K562 (cell line): ENCODE measurements around the gene EHBP1L1. TPM values are rescaled to one million over a fixed set of nuclear protein-coding genes. Genes with fewer than 3 reads are reported as not detected.

Experiments used
- ATAC-seq: fragments of 200-7000 bp; cut with Tn5 transposase; 3 replicates; pipeline ENCODE4 v1.9.1; 2020; ENCODE audit warnings: moderate library complexity
- BruUV-seq: library from RNA; stranded (reverse); fragments of 400-500 nt; replicated peaks from 2 replicates; lab custom pipeline; 2021; lab: Mats Ljungman, UMichigan
- CTCF ChIA-PET: fragments of 300-600 bp; formaldehyde crosslinking; extraction: SDS; loops from one replicate; lab custom pipeline; 2021; ENCODE audit warnings: low intra/inter-chr PET ratio; lab: Yijun Ruan, JAX
- POLR2A ChIA-PET: fragments of 300-600, 350-650 bp; sonication (Branson Sonifier 250); formaldehyde crosslinking; extraction: SDS; loops from one replicate; lab custom pipeline; 2021; ENCODE audit warnings: antibody characterized with exemption, inconsistent platforms; lab: Yijun Ruan, JAX
- DNase-seq, 4 experiments: peaks; one replicate each; pipeline versions ENCODE4 v3.0.0 to v3.0.0-alpha.2; 2011 to 2018; ENCODE audit warnings: low spot score in 3 of 4, mixed read lengths in 3 of 4; ENCODE audit errors: extremely low read depth in 1 of 4
- FAIRE-seq: peaks from 2 replicates; lab custom pipeline; 2011; peaks lifted over from hg19 to GRCh38; lab: Jason Lieb, UNC
- H2AFZ ChIP-seq: 2 replicates; pipeline ENCODE4 v1.6.0; 2011; ENCODE audit warnings: low read depth, low read length, control low read depth, inconsistent platforms
- H3K27ac ChIP-seq: fragments of 200-600 bp; 3 replicates; pipeline ENCODE4 v1.8.0; 2011; ENCODE audit warnings: low read depth, mild to moderate bottlenecking, control low read depth, inconsistent platforms, low read length, moderate library complexity, mixed read lengths; ENCODE audit errors: extremely low read depth
- H3K27me3 ChIP-seq, 2 experiments: fragments of 300-600 bp in 1 of 2; 2 replicates in 1 of 2; 3 replicates in 1 of 2; pipeline versions ENCODE4 v1.6.0 to v1.8.0; 2011; ENCODE audit warnings: inconsistent platforms in 2 of 2, low read length in 2 of 2, mild to moderate bottlenecking in 1 of 2, mixed read lengths in 1 of 2, moderate library complexity in 1 of 2; ENCODE audit not compliant: control insufficient read depth in 2 of 2, insufficient read depth in 2 of 2
- H3K36me3 ChIP-seq: fragments of 300-600 bp; 3 replicates; pipeline ENCODE4 v1.8.0; 2011; ENCODE audit warnings: mild to moderate bottlenecking, low read length, inconsistent platforms; ENCODE audit not compliant: control insufficient read depth, insufficient read depth
- H3K4me1 ChIP-seq, 2 experiments: fragments of 200-600 bp in 1 of 2; replicated peaks in 1 of 2; 2 replicates in 1 of 2; 3 replicates in 1 of 2; pipeline versions ENCODE4 v1.5.1 to v1.8.0; 2011; ENCODE audit warnings: inconsistent platforms in 2 of 2, low read length in 2 of 2, mild to moderate bottlenecking in 1 of 2, mixed read lengths in 1 of 2, moderate library complexity in 1 of 2; ENCODE audit not compliant: control insufficient read depth in 2 of 2, insufficient read depth in 2 of 2
- H3K4me2 ChIP-seq: 2 replicates; pipeline ENCODE4 v1.6.1; 2011; ENCODE audit warnings: low read length, control low read depth, inconsistent platforms, mixed read lengths; ENCODE audit not compliant: insufficient read depth
- H3K4me3 ChIP-seq: fragments of 200-600 bp; sonication (generic), shearing (Covaris generic); 2 replicates; pipeline ENCODE4 v1.5.1; 2016; ENCODE audit warnings: control low read depth, inconsistent platforms
- H3K79me2 ChIP-seq: fragments of 200-600 bp; 3 replicates; pipeline ENCODE4 v1.8.0; 2011; ENCODE audit warnings: low read length, inconsistent platforms; ENCODE audit not compliant: control insufficient read depth, insufficient read depth
- H3K9ac ChIP-seq, 2 experiments: 2 replicates each; pipeline versions ENCODE4 v1.6.0 to v1.6.1; 2011; ENCODE audit warnings: low read depth in 2 of 2, low read length in 2 of 2, control low read depth in 1 of 2, inconsistent platforms in 1 of 2, mild to moderate bottlenecking in 1 of 2, mixed read lengths in 1 of 2; ENCODE audit not compliant: insufficient read depth in 1 of 2
- H3K9me1 ChIP-seq: one replicate; pipeline ENCODE4 v1.6.0; 2011; ENCODE audit warnings: inconsistent platforms, mild to moderate bottlenecking, low read length, moderate library complexity; ENCODE audit not compliant: control insufficient read depth, insufficient read depth
- H3K9me3 ChIP-seq: replicated peaks from 2 replicates; pipeline ENCODE4 v1.5.1; 2011; ENCODE audit warnings: low read depth, low read length, inconsistent platforms; ENCODE audit not compliant: control insufficient read depth, insufficient read depth
- H4K20me1 ChIP-seq: replicated peaks from 2 replicates; pipeline ENCODE4 v1.6.1; 2011; ENCODE audit warnings: low read length, inconsistent platforms, mixed read lengths; ENCODE audit not compliant: control insufficient read depth, insufficient read depth
- CHD7 ChIP-seq: fragments of 200-600 bp; sonication (generic); IDR thresholded peaks from one replicate; pipeline ENCODE4 v1.6.1; 2012; ENCODE audit warnings: mild to moderate bottlenecking, low read depth, low read length, inconsistent platforms
- HSF4 ChIP-seq: fragments of 250-450 bp; sonication (Bioruptor Pico); IDR thresholded peaks from 2 replicates; pipeline ENCODE4 v2.1.2; 2022; ENCODE audit warnings: mild to moderate bottlenecking, moderate library complexity, borderline replicate concordance
- MLX ChIP-seq, 2 experiments: fragments of 450-650 bp in 1 of 2; sonication (generic) in 1 of 2; formaldehyde crosslinking; conservative IDR thresholded peaks; 2 replicates each; pipeline versions ENCODE4 v1.4.0 to v1.8.1; 2020 to 2022; ENCODE audit warnings: mild to moderate bottlenecking in 1 of 2, missing genetic modification reagents in 1 of 2
- NFIX ChIP-seq: fragments of 250-450 bp; sonication (Bioruptor Pico); IDR thresholded peaks from 2 replicates; pipeline ENCODE4 v1.4.0; 2020; ENCODE audit warnings: low read depth, mild to moderate bottlenecking, moderate library complexity
- RBFOX2 ChIP-seq: fragments of 200-400 bp; formaldehyde crosslinking; IDR thresholded peaks from 2 replicates; pipeline ENCODE4 v1.6.1; 2017; ENCODE audit warnings: low read depth, mild to moderate bottlenecking, low read length, moderate library complexity
- RBM15 ChIP-seq: fragments of 200-400 bp; formaldehyde crosslinking; IDR thresholded peaks from 2 replicates; pipeline ENCODE4 v1.6.1; 2018; ENCODE audit warnings: mild to moderate bottlenecking, low read length, moderate library complexity; ENCODE audit not compliant: insufficient read depth
- SIN3A ChIP-seq, 2 experiments: fragments of 150-350 bp in 1 of 2; IDR thresholded peaks; 2 replicates each; pipeline ENCODE4 v1.6.1; 2011 to 2016; ENCODE audit warnings: borderline replicate concordance in 2 of 2, low read depth in 2 of 2, low read length in 2 of 2, mild to moderate bottlenecking in 2 of 2, moderate library complexity in 2 of 2; ENCODE audit not compliant: control insufficient read depth in 1 of 2
- SRSF7 ChIP-seq: fragments of 200-400 bp; formaldehyde crosslinking; optimal IDR thresholded peaks from 2 replicates; pipeline ENCODE3; 2017; ENCODE audit warnings: mild to moderate bottlenecking, low read depth, low read length
- WGBS: fragments of 100-300 bp; shearing (Covaris generic); methylation state at CpG from one replicate; pipeline ENCODE4 v1.1.6; 2016; ENCODE audit warnings: low coverage, mixed read lengths; ENCODE audit not compliant: insufficient coverage; ENCODE audit errors: missing lambda C conversion rate; 5-methylcytosine and 5-hydroxymethylcytosine counted together
- in situ Hi-C: fragments of 300-500 bp; cut with MboI; formaldehyde crosslinking; loops from 4 replicates; pipeline ENCODE4 v1.15.0; 2018; ENCODE audit warnings: inconsistent platforms, mixed read lengths
- intact Hi-C: fragments of 100-400 bp; cut with micrococcal nuclease; formaldehyde crosslinking; loops from 2 replicates; pipeline ENCODE4 v1.14.2; 2022
- polyA plus RNA-seq, 8 experiments: library from polyadenylated mRNA; depleted of rRNA in 4 of 8; stranded (reverse) in 5 of 8; unstranded in 3 of 8; fragments of >200 nt; fragmentation: Nextera tagmentation in 2 of 8; fragmentation: Illumina TruSeq in 1 of 8; extraction: Ambion mirVana in 2 of 8; extraction: Trizol in 1 of 8; gene quantifications; 2 replicates each; pipeline versions ENCODE4 v1.2.1 to v1.2.3, GENCODE V29; 2011 to 2014; ENCODE audit warnings: inconsistent platforms in 1 of 8, missing spikeins in 1 of 8
- total RNA-seq, 7 experiments: library from RNA; depleted of rRNA in 6 of 7; stranded (reverse); fragments of >200 nt in 6 of 7; fragmentation: Illumina TruSeq in 2 of 7; extraction: Trizol in 2 of 7; gene quantifications; 2 replicates each; pipeline versions ENCODE4 v1.2.1 to v1.2.3, GENCODE V29; 2011 to 2021; ENCODE audit warnings: low replicate concordance in 1 of 7

EHBP1L1 gene
- total and polyA plus RNA-seq, 9 of the 15 experiments (the other 6 are each of a cell fraction or from before 2014, with no cell fraction given) = 0.03 to 87.1 (median 26.3) TPM

- intact Hi-C loops = no loop called here
Measured at GRCh38 chr11:65640483-65641296, 64.8 kb downstream of the EHBP1L1 start.

More at GRCh38 chr11:65640483-65641296, 64.8 kb downstream of the EHBP1L1 start:
- peaks cover 4% of the 10 kb centered on the region for H3K9me1 ChIP-seq
- H3K79me2 ChIP-seq = peaks cover 20% of the 10 kb centered on the region
- CTCF ChIA-PET = no interaction called here
- DNase-seq (no peak), FAIRE-seq (no peak), ATAC-seq (no peak)
- 92% methylated on average over 27 of the region's 35 CpGs for WGBS
- no peaks in the 10 kb centered on the region for H3K9me3 ChIP-seq
- TF ChIP-seq SIN3A (IDR thresholded peaks at IDR 0.05; ENCODE audit: borderline replicate concordance in 2 of 2, control insufficient read depth in 1 of 2, low read depth in 2 of 2, low read length in 2 of 2) (no peak), CHD7 (no peak), SRSF7 (no peak), RBM15 (no peak), HSF4 (CRISPR knock-in tag) (no peak), NFIX (CRISPR knock-in tag) (no peak), RBFOX2 (0 out of 2 replicates have a peak, but pooled peaks have one; percentile 24), MLX (CRISPR knock-in tag; conservative IDR thresholded peaks at IDR 0.05) (no peak)
- POLR2A ChIA-PET = interaction anchor here (0.9 to 6.2 kb wide), 2 partner anchors 11 to 48 kb away, joined by 3 to 56 read pairs; no protein-coding TSS in a partner anchor
- H2AFZ ChIP-seq = no peak overlapping the region
- H3K27me3 ChIP-seq = no peaks in the 10 kb centered on the region
- peaks cover 68% of the 10 kb centered on the region; the same call in 2 of the 3 replicates for H3K36me3 ChIP-seq
- peaks cover 32 to 90% of the 10 kb centered on the region in 2 experiments for H3K4me1 ChIP-seq
- H3K4me2 ChIP-seq = no peak overlapping the region
- no peak overlapping the region for H3K27ac ChIP-seq
- BruUV-seq = no TSS peak
- H4K20me1 ChIP-seq = peaks cover 3% of the 10 kb centered on the region; the same call in 1 of the 2 replicates
- H3K4me3 ChIP-seq = no peak overlapping the region
- H3K9ac ChIP-seq = peak overlapping the region in 1 of 2 experiments; percentile 73; a peak in 2 of 4 replicates
- in situ Hi-C loops = no loop called here
